Bronchial epithelial cell (primary cell): ENCODE data around the gene DUSP10. TPM values are rescaled to one million over a fixed set of nuclear protein-coding genes. Genes with fewer than 3 reads are reported as not detected.

Experiments
- DNase-seq: peaks from one replicate; pipeline ENCODE4 v3.0.0-alpha.2; 2010; ENCODE audit warnings: low read depth
- FAIRE-seq: peaks from 2 replicates; lab custom pipeline; 2011; peaks lifted over from hg19 to GRCh38; lab: Jason Lieb, UNC
- H3K27me3 ChIP-seq: 2 replicates; pipeline ENCODE4 v1.5.1; 2011; ENCODE audit warnings: low read length; ENCODE audit not compliant: control insufficient read depth, insufficient read depth
- H3K36me3 ChIP-seq: 2 replicates; pipeline ENCODE4 v1.5.1; 2011; ENCODE audit warnings: low read length; ENCODE audit not compliant: control insufficient read depth, insufficient read depth
- H3K4me3 ChIP-seq: 2 replicates; pipeline ENCODE4 v1.5.1; 2011; ENCODE audit warnings: mild to moderate bottlenecking, low read depth, low read length, control low read depth
- total RNA-seq: library from RNA; depleted of rRNA; stranded (reverse); fragments of >200 nt; gene quantifications from 2 replicates; pipeline ENCODE4 v1.2.1, GENCODE V29; 2014
- TF ChIP-seq, protein P1 (sequence below): IDR thresholded peaks from 2 replicates; pipeline ENCODE4 v1.5.1; 2011; ENCODE audit warnings: mild to moderate bottlenecking, moderate library complexity, low read length, control low read depth, inconsistent platforms; ENCODE audit not compliant: insufficient read depth, severe bottlenecking

DUSP10 gene
- total RNA-seq, 1 donor from 2014 or later: 36.6 TPM

DNA sequence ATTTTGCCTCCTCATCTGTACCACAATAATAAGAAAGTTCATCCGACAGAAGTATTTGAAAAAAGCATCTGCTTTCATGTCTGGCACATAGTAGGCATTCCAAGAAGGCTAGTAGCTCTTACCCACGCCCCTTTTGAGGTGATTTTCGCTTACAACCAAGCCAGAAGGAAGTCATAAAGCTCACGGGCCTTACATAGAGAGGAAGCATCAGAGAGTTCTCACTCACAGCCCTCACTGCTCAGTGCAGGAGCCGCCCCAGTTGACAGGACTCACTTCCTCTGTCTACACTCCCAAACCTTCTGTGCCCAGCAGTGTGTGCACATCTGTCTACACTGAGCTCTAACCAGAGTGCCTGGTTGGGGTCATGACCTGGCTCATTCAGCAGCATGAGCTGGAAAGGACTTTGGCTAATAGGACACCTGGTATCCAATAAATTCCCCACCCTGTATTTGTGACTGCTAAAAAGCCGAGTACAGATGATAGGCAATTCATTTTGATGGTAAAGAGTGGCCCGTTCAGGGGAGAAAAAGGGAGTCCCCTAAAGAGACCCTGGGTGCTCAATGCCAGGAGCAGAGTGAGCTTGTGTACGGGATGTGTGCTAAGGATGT, 36.8 kb upstream of the DUSP10 start:
- no peak overlapping the region for H3K4me3 ChIP-seq
- FAIRE-seq: no peak
- no peaks in the 10 kb centered on the region for H3K36me3 ChIP-seq
- TF ChIP-seq, protein P1, sequence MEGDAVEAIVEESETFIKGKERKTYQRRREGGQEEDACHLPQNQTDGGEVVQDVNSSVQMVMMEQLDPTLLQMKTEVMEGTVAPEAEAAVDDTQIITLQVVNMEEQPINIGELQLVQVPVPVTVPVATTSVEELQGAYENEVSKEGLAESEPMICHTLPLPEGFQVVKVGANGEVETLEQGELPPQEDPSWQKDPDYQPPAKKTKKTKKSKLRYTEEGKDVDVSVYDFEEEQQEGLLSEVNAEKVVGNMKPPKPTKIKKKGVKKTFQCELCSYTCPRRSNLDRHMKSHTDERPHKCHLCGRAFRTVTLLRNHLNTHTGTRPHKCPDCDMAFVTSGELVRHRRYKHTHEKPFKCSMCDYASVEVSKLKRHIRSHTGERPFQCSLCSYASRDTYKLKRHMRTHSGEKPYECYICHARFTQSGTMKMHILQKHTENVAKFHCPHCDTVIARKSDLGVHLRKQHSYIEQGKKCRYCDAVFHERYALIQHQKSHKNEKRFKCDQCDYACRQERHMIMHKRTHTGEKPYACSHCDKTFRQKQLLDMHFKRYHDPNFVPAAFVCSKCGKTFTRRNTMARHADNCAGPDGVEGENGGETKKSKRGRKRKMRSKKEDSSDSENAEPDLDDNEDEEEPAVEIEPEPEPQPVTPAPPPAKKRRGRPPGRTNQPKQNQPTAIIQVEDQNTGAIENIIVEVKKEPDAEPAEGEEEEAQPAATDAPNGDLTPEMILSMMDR: no peak
- no peak for DNase-seq
- no peaks in the 10 kb centered on the region for H3K27me3 ChIP-seq

DNA sequence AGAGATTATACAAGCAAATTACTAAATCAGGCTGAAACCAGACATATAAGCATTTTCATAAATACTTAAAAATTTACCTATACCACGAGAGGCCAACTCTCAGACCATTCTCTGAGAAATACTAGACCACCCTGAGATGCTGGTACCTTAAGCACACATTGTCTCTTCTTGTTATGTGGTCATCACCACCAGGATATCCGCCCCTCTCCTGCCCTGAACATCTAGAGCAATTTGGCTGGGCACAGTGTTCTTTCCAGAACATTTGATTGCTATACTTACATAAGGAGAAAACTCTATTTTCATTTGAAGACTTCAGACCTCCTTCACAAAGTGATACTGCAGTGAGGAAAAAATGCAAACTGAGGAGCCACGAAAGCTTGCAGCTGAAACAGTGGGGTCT, 36.2 kb upstream of the DUSP10 start:
- no peaks in the 10 kb centered on the region for H3K36me3 ChIP-seq
- no peak for FAIRE-seq
- no peaks in the 10 kb centered on the region for H3K27me3 ChIP-seq
- no peak for DNase-seq
- TF ChIP-seq, protein P1: no peak
- H3K4me3 ChIP-seq: no peak overlapping the region

DNA sequence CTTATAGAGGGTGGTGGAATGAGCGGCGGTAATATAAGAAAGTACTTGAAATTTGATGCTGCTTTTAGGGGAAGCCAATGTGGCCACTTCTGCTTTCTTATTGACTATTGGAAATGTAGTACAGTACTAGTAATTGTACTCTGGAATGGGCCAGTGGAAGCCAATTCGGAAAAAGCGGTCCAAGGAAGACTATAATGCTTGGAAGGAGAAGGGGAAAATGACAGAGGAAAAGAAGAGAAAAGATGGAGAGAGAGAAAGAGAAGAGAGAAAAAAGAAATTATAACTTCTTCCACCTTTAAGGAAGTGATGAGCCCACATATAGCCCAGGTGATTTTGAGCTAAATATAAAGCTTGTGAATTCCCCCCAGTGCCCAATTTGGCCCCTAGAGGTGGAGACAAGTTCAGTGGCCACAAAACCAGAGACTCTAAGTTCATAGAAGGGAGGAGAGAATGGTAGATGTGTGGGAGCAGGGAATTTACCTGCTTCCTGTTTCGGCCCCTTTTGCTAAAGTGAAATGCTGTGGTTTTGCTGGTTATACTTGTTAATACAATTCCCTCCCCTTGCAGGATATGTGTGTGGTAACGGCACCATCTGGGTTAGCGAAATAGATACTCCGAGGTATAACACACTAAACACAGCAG, 35.7 kb upstream of the DUSP10 start:
- Histone ChIP-seq H3K36me3 (no peaks in the 10 kb centered on the region), H3K4me3 (no peak overlapping the region), H3K27me3 (no peaks in the 10 kb centered on the region)
- TF ChIP-seq, protein P1: no peak
- DNase-seq: no peak
- FAIRE-seq: no peak

DNA sequence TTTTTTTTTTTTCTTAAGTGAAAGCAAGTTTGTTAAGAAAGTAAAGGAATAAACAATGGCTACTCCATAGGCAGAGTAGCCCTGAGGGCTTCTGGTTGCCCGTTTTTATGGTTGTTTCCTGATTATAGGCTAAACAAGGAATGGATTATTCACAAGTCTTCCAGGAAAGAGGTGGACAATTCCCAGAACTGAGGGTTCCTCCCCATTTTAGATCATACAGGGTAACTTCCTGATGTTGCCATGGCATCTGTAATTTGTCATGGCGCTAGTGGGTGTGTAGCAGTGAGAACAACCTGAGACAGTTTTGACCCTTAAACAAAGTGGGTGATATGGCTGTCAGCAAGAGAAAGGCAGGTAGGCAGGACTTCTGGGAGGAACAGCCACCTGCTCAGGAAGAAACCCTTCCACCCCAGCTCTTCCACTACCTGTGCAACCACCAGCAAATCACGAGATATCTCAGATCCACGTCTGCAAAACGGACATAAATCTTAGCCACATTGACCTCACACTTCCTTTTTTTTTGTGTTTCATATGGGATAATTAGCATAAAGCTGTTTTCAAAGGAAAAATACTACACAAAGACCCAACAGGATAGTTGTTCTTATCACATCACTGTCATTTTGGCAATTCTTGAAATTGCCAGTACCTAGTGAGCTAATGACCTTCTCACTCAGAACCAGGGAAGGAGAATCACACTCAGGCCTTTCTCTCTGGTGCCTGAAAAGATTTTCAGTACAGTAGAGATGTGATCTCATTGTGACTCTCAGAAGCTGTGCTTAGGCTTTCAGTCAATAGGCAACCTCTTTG, 34.8 kb upstream of the DUSP10 start:
- Histone ChIP-seq H3K27me3 (no peaks in the 10 kb centered on the region), H3K36me3 (no peaks in the 10 kb centered on the region), H3K4me3 (no peak overlapping the region)
- TF ChIP-seq, protein P1: no peak
- FAIRE-seq: no peak
- no peak for DNase-seq

DNA sequence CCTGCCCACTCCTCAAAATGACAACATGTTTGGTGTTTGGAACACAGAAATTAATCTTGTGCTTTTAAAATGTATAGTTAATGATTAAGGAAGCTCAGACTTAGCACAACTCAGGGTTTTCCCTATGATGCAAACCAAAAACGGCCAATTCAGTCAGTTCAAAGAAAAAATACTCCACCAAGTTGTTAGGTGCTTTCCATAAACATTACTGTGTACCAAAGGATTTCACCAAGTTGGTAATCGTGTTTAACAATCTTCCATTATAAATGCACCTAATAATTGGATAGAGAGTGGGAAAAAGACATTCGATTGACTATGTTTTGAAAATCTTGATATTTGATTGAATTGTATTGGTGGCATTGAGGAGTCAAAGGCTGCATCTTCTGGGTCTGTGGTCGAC, 33.3 kb upstream of the DUSP10 start:
- Histone ChIP-seq H3K27me3 (no peaks in the 10 kb centered on the region), H3K4me3 (no peak overlapping the region), H3K36me3 (no peaks in the 10 kb centered on the region)
- DNase-seq: no peak
- FAIRE-seq: no peak
- TF ChIP-seq, protein P1: no peak
